AG04449 (cell line): ENCODE results near the gene GP5.

Experiments used
- CTCF ChIA-PET: fragments of 350-600 bp; formaldehyde crosslinking; extraction: SDS; loops from one replicate; lab custom pipeline; 2021; ENCODE audit warnings: antibody characterized with exemption; lab: Yijun Ruan, JAX
- POLR2A ChIA-PET: fragments of 400-600, 350-600 bp; formaldehyde crosslinking; extraction: SDS; loops from one replicate; lab custom pipeline; 2020; ENCODE audit warnings: antibody characterized with exemption, inconsistent platforms; lab: Yijun Ruan, JAX
- DNase-seq: peaks from one replicate; pipeline ENCODE4 v3.0.0-alpha.2; 2010; ENCODE audit warnings: low read depth, low spot score
- H3K4me3 ChIP-seq: 2 replicates; pipeline ENCODE4 v1.5.1; 2011; ENCODE audit warnings: low read depth, mild to moderate bottlenecking, control low read depth, low read length
- CTCF ChIP-seq: IDR thresholded peaks from one replicate; pipeline ENCODE4 v1.5.1; 2011; ENCODE audit warnings: mild to moderate bottlenecking, moderate library complexity, low read length, control low read depth, inconsistent platforms; ENCODE audit not compliant: insufficient read depth; ENCODE audit errors: missing control alignments

GP5 gene

GRCh38 chr3:194443901-194444300 is 44.8 kb upstream of the GP5 start:
- TF ChIP-seq CTCF: no peak
- POLR2A ChIA-PET: no interaction called here
- DNase-seq: no peak
- H3K4me3 ChIP-seq: no peak overlapping the region
- CTCF ChIA-PET: no interaction called here

DNA sequence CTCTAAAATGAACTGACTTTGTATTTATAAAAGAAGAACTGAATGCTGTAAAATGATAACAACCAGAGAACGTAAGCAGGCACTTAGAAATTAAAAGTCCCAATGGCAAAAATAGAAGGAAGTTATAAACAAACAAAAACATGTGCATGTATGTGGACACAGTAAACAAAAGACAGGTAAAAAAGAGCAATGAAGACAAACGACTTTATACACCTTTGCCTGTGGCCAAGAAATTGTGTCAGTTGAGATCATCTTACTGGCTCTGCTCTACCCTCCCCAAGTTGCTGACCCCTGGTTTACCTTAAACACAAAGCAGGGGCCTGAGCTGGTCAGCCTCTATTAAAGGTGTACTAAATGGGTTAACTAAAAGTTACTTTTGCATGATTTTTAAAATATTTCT is 41.7 kb upstream of the GP5 start:
- DNase-seq: no peak
- POLR2A ChIA-PET: interaction anchor here (0.5 to 1.1 kb wide), 2 partner anchors 138 to 154 kb away, joined by 4 read pairs; no protein-coding TSS in a partner anchor
- no peak for TF ChIP-seq CTCF
- H3K4me3 ChIP-seq: no peak overlapping the region
- CTCF ChIA-PET: interaction anchor here (1.0 to 3.6 kb wide), 6 partner anchors 10 to 193 kb away, joined by 3 to 12 read pairs (median 4); no protein-coding TSS in a partner anchor

GRCh38 chr3:194439881-194440550 is 41.0 kb upstream of the GP5 start:
- CTCF ChIA-PET: interaction anchor here (1.0 to 3.6 kb wide), 9 partner anchors 9 to 200 kb away, joined by 3 to 12 read pairs (median 4); no protein-coding TSS in a partner anchor
- TF ChIP-seq CTCF: no peak
- no peak for DNase-seq
- H3K4me3 ChIP-seq: no peak overlapping the region
- POLR2A ChIA-PET: interaction anchor here (0.5 kb wide), 1 partner anchor 155 kb away, joined by 4 read pairs; no protein-coding TSS in a partner anchor

DNA sequence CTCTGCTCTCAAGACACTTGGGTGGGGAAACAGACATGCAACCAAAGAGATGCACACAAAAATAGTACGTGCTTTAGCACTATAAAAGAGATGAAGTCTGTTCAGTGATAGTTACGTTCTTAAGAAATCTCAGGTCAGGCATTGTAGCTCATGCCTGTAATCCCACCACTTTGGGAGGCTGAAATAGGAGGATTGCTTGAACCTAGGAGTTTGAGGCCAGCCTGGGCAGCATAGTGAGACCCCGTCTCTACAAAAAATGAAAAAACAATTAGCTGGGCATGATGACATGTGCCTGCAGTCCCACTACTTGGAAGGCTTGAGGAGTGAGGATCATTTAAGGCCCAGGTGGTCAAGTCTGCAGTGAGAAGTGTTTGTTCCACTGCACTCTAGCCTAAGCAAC is 35.4 kb upstream of the GP5 start:
- no peak for DNase-seq
- ChIA-PET POLR2A (no interaction called here), CTCF (no interaction called here)
- no peak overlapping the region for H3K4me3 ChIP-seq
- TF ChIP-seq CTCF: no peak

DNA sequence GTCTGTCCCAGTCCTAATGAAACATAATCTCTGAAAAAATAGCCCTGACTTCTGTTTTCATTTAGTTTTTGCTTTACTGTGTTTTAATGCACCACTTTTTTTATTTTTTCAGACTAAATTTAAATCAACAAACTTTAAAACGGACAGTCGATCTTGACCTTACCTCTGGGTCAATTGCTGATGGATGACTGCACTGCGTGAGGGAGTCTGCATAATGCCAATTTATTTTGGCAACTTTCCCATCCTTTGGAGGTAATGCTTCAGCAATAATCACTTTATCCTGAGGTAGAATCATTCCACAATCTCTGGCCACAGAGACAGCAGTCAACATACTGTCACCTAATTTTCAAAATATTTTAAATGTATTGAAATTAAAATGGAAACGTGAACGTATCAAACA is 32.5 kb upstream of the GP5 start:
- CTCF ChIA-PET: interaction anchor here (0.5 to 1.9 kb wide), 4 partner anchors 16 to 172 kb away, joined by 3 to 12 read pairs (median 3); no protein-coding TSS in a partner anchor
- H3K4me3 ChIP-seq: no peak overlapping the region
- TF ChIP-seq CTCF: no peak
- POLR2A ChIA-PET: no interaction called here
- DNase-seq: no peak

DNA sequence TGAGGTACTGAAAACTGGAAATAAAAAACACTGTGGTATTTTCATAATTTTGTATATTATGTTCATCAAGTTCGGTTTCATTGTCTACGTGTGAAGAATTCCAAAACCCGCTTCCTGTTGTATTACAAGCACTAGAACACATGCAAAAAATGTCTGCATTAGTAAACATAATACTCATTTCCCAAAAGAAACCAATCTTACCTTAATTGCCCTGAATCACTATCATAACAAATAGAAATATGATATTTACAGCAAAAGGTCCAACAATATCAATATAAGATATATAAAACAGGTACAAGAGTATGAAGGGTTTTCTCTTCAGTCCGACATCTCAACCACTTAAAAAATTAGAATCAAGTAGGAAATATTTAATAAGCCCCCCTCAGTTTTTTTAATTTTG is 26.3 kb upstream of the GP5 start:
- no peak overlapping the region for H3K4me3 ChIP-seq
- no peak for DNase-seq
- ChIA-PET CTCF (no interaction called here), POLR2A (no interaction called here)
- TF ChIP-seq CTCF: no peak
